HepG2 (cell line): ENCODE measurements around the gene TEDC1. TPM values are rescaled to one million over a fixed set of nuclear protein-coding genes. Genes with fewer than 3 reads are reported as not detected.

Experiments
- AHR ChIP-seq: IDR thresholded peaks from 2 replicates; pipeline ENCODE4 v1.6.1; 2018; ENCODE audit warnings: missing genetic modification reagents, missing compliant biosample characterization
- EED ChIP-seq: sonication (generic); formaldehyde crosslinking; IDR thresholded peaks from 2 replicates; pipeline ENCODE4 v1.5.0; 2020; ENCODE audit warnings: mild to moderate bottlenecking, missing genetic modification reagents
- HDAC1 ChIP-seq: sonication (generic); formaldehyde crosslinking; IDR thresholded peaks from 2 replicates; pipeline ENCODE4 v1.5.1; 2020; ENCODE audit warnings: mild to moderate bottlenecking, missing genetic modification reagents
- HMG20B ChIP-seq: conservative IDR thresholded peaks from 2 replicates; pipeline ENCODE4 v1.6.1; 2016; ENCODE audit warnings: missing genetic modification reagents, missing compliant biosample characterization
- NR2C2 ChIP-seq: sonication (generic); formaldehyde crosslinking; IDR thresholded peaks from 2 replicates; pipeline ENCODE4 v1.4.0; 2020; ENCODE audit warnings: missing genetic modification reagents, mild to moderate bottlenecking, moderate library complexity, borderline replicate concordance
- PHF20 ChIP-seq: sonication (generic); formaldehyde crosslinking; IDR thresholded peaks from 2 replicates; pipeline ENCODE4 v1.5.0; 2020; ENCODE audit warnings: mild to moderate bottlenecking, missing genetic modification reagents
- POGK ChIP-seq: sonication (generic); formaldehyde crosslinking; conservative IDR thresholded peaks from 2 replicates; pipeline ENCODE4 v1.8.0; 2022; ENCODE audit warnings: mild to moderate bottlenecking, moderate library complexity, missing genetic modification reagents
- SOX13 ChIP-seq, 3 experiments: fragments of 450-650 bp in 1 of 3; sonication (generic) in 1 of 3; formaldehyde crosslinking in 1 of 3; IDR thresholded peaks in 2 of 3; conservative IDR thresholded peaks in 1 of 3; 2 replicates each; pipeline versions ENCODE4 v1.5.0 to v1.6.1; 2016 to 2020; ENCODE audit warnings: antibody characterized with exemption in 1 of 3, mild to moderate bottlenecking in 1 of 3, missing compliant biosample characterization in 1 of 3, missing genetic modification reagents in 1 of 3, moderate library complexity in 1 of 3
- TSC22D2 ChIP-seq: sonication (generic); formaldehyde crosslinking; IDR thresholded peaks from 2 replicates; pipeline ENCODE4 v1.5.1; 2020; ENCODE audit warnings: missing genetic modification reagents, mild to moderate bottlenecking, borderline replicate concordance
- ZBTB3 ChIP-seq: sonication (generic); formaldehyde crosslinking; IDR thresholded peaks from 2 replicates; pipeline ENCODE4 v1.4.0; 2020; ENCODE audit warnings: low read depth, mild to moderate bottlenecking, moderate library complexity, missing genetic modification reagents, borderline replicate concordance
- ZHX1 ChIP-seq: sonication (generic); formaldehyde crosslinking; IDR thresholded peaks from 2 replicates; pipeline ENCODE4 v1.8.1; 2022; ENCODE audit warnings: low read depth, mild to moderate bottlenecking, missing genetic modification reagents
- ZNF101 ChIP-seq: sonication (generic); formaldehyde crosslinking; IDR thresholded peaks from 2 replicates; pipeline ENCODE4 v1.4.0; 2020; ENCODE audit warnings: mild to moderate bottlenecking, low read depth, missing genetic modification reagents, borderline replicate concordance
- ZNF180 ChIP-seq: sonication (generic); formaldehyde crosslinking; IDR thresholded peaks from 2 replicates; pipeline ENCODE4 v1.4.0; 2020; ENCODE audit warnings: low read depth, missing genetic modification reagents, borderline replicate concordance
- ZNF274 ChIP-seq: sonication (generic); formaldehyde crosslinking; IDR thresholded peaks from 2 replicates; pipeline ENCODE4 v1.5.1; 2020; ENCODE audit warnings: mild to moderate bottlenecking, missing genetic modification reagents
- ZNF3 ChIP-seq: IDR thresholded peaks from 2 replicates; pipeline ENCODE4 v1.7.0; 2017; ENCODE audit warnings: inconsistent platforms
- ZNF878 ChIP-seq: sonication (generic); formaldehyde crosslinking; IDR thresholded peaks from 2 replicates; pipeline ENCODE4 v1.8.1; 2023; ENCODE audit warnings: mild to moderate bottlenecking, missing genetic modification reagents, moderate library complexity
- ZSCAN9 ChIP-seq: IDR thresholded peaks from 2 replicates; pipeline ENCODE4 v1.6.1; 2016; ENCODE audit warnings: borderline replicate concordance
- polyA plus RNA-seq, 8 experiments: library from polyadenylated mRNA; depleted of rRNA in 3 of 8; stranded (reverse) in 7 of 8; unstranded in 1 of 8; fragments of >200 nt; fragmentation: Illumina TruSeq in 4 of 8; extraction: Trizol in 4 of 8; gene quantifications; 2 replicates each; pipeline versions ENCODE4 v1.2.1 to v1.2.3, GENCODE V29; 2011 to 2016; ENCODE audit warnings: low read depth in 4 of 8, missing spikeins in 1 of 8, mixed read lengths in 1 of 8; ENCODE audit not compliant: insufficient read depth in 1 of 8
- total RNA-seq, 5 experiments: library from RNA; depleted of rRNA; stranded (reverse); fragments of >200 nt; fragmentation: Illumina TruSeq; extraction: Trizol; gene quantifications; 2 replicates each; pipeline ENCODE4 v1.2.3, GENCODE V29; 2016; ENCODE audit warnings: low read depth in 1 of 5
- TF ChIP-seq, protein P1 (sequence below): sonication (generic); formaldehyde crosslinking; IDR thresholded peaks from 2 replicates; pipeline ENCODE4 v1.4.0; 2020; ENCODE audit warnings: low read depth, mild to moderate bottlenecking, missing genetic modification reagents
- TF ChIP-seq, protein P2 (sequence below): sonication (generic); formaldehyde crosslinking; IDR thresholded peaks from 2 replicates; pipeline ENCODE4 v1.4.0; 2020; ENCODE audit warnings: low read depth, mild to moderate bottlenecking, missing genetic modification reagents

The TEDC1 gene
- total and polyA plus RNA-seq, 2 of the 13 experiments (the other 11 are each of a cell fraction or from before 2014, with no cell fraction given), result 5.7 to 27.4 TPM

GRCh38 chr14:105490572-105491365 lies at the start of gene TEDC1 (continued):
- TF ChIP-seq ZBTB3 (CRISPR knock-in tag), result no peak
- TF ChIP-seq HDAC1 (CRISPR knock-in tag), result peak; percentile 74
- TF ChIP-seq ZSCAN9 (CRISPR knock-in tag), result 0 out of 2 replicates have a peak, but pooled peaks have one; percentile 36
- TF ChIP-seq ZNF180, result no peak; the same call in 1 of the 2 replicates
- TF ChIP-seq NR2C2 (CRISPR knock-in tag), result peak; percentile 33; the same call in 1 of the 2 replicates
- TF ChIP-seq, protein P1, sequence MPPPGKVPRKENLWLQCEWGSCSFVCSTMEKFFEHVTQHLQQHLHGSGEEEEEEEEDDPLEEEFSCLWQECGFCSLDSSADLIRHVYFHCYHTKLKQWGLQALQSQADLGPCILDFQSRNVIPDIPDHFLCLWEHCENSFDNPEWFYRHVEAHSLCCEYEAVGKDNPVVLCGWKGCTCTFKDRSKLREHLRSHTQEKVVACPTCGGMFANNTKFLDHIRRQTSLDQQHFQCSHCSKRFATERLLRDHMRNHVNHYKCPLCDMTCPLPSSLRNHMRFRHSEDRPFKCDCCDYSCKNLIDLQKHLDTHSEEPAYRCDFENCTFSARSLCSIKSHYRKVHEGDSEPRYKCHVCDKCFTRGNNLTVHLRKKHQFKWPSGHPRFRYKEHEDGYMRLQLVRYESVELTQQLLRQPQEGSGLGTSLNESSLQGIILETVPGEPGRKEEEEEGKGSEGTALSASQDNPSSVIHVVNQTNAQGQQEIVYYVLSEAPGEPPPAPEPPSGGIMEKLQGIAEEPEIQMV (CRISPR knock-in tag), result 0 out of 2 replicates have a peak, but pooled peaks have one; percentile 27
- TF ChIP-seq AHR (CRISPR knock-in tag), result no peak
- TF ChIP-seq TSC22D2 (CRISPR knock-in tag), result 0 out of 2 replicates have a peak, but pooled peaks have one; percentile 29
- peak; percentile 18; the same call in 1 of the 2 replicates for TF ChIP-seq EED (CRISPR knock-in tag)
- 0 out of 2 replicates have a peak, but pooled peaks have one; percentile 65 for TF ChIP-seq ZNF274 (CRISPR knock-in tag)
- TF ChIP-seq ZNF878 (CRISPR knock-in tag), result peak; percentile 95
- peak; percentile 85; the same call in 1 of the 2 replicates for TF ChIP-seq POGK (CRISPR knock-in tag)
- TF ChIP-seq, protein P2, sequence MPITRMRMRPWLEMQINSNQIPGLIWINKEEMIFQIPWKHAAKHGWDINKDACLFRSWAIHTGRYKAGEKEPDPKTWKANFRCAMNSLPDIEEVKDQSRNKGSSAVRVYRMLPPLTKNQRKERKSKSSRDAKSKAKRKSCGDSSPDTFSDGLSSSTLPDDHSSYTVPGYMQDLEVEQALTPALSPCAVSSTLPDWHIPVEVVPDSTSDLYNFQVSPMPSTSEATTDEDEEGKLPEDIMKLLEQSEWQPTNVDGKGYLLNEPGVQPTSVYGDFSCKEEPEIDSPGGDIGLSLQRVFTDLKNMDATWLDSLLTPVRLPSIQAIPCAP (CRISPR knock-in tag), result no peak
- no peak for TF ChIP-seq ZNF101
- TF ChIP-seq PHF20, result peak; percentile 82
- peak; percentile 38 for TF ChIP-seq HMG20B
- TF ChIP-seq SOX13 (IDR thresholded peaks at IDR 0.05), result 0 out of 2 replicates have a peak, but pooled peaks have one; percentile 13
- TF ChIP-seq SOX13 (CRISPR knock-in tag; conservative IDR thresholded peaks at IDR 0.05 in 1 of 2, IDR thresholded peaks at IDR 0.05 in 1 of 2), result 0 out of 4 replicates have a peak, but pooled peaks of 1 of the 2 experiments have one; percentile 2
- no peak for TF ChIP-seq ZNF3
- TF ChIP-seq ZHX1, result peak; percentile 54
